HepG2 (cell line): ENCODE results near the gene MYL6B. TPM values are rescaled to one million over a fixed set of nuclear protein-coding genes. Genes with fewer than 3 reads are reported as not detected.
A peak's percentile ranks its signal among the peaks of the same experiment; 100 is the strongest.

Source experiments
- BCL6 ChIP-seq: IDR thresholded peaks from 2 replicates; pipeline ENCODE4 v1.6.1; 2016; ENCODE audit warnings: missing genetic modification reagents, missing compliant biosample characterization
- CHD2 ChIP-seq: IDR thresholded peaks from 2 replicates; pipeline ENCODE4 v1.6.1; 2011; ENCODE audit warnings: low read depth, low read length, improper control_type of control experiment
- GABPB1 ChIP-seq: IDR thresholded peaks from 2 replicates; pipeline ENCODE4 v1.6.1; 2016; ENCODE audit warnings: mild to moderate bottlenecking, missing genetic modification reagents, moderate library complexity, missing compliant biosample characterization
- HNRNPLL ChIP-seq: fragments of 200-400 bp; formaldehyde crosslinking; IDR thresholded peaks from 2 replicates; pipeline ENCODE4 v1.6.1; 2017; ENCODE audit warnings: mild to moderate bottlenecking, low read depth, low read length; ENCODE audit not compliant: poor library complexity, severe bottlenecking
- KDM2A ChIP-seq: sonication (generic); formaldehyde crosslinking; IDR thresholded peaks from 2 replicates; pipeline ENCODE4 v1.4.0; 2020; ENCODE audit warnings: low read depth, missing genetic modification reagents, borderline replicate concordance
- MXD1 ChIP-seq: sonication (generic); formaldehyde crosslinking; IDR thresholded peaks from 2 replicates; pipeline ENCODE4 v1.4.0; 2020; ENCODE audit warnings: mild to moderate bottlenecking, missing genetic modification reagents
- NFE2 ChIP-seq: sonication (generic); formaldehyde crosslinking; IDR thresholded peaks from 2 replicates; pipeline ENCODE4 v1.4.0; 2020; ENCODE audit warnings: missing genetic modification reagents
- RFX3 ChIP-seq: IDR thresholded peaks from 2 replicates; pipeline ENCODE4 v1.6.1; 2016; ENCODE audit warnings: missing biosample characterization, missing genetic modification reagents
- SNAI1 ChIP-seq: sonication (generic); formaldehyde crosslinking; IDR thresholded peaks from 2 replicates; pipeline ENCODE4 v1.5.0; 2020; ENCODE audit warnings: mild to moderate bottlenecking, missing genetic modification reagents, borderline replicate concordance
- SNAPC4 ChIP-seq: sonication (generic); formaldehyde crosslinking; IDR thresholded peaks from 2 replicates; pipeline ENCODE4 v1.4.0; 2020; ENCODE audit warnings: mild to moderate bottlenecking, missing genetic modification reagents
- SOX6 ChIP-seq, 2 experiments: fragments of 450-650 bp in 1 of 2; sonication (generic) in 1 of 2; formaldehyde crosslinking in 1 of 2; IDR thresholded peaks; 2 replicates each; pipeline versions ENCODE4 v1.4.0 to v1.6.1; 2017 to 2020; ENCODE audit warnings: antibody characterized with exemption in 1 of 2, mild to moderate bottlenecking in 1 of 2, missing genetic modification reagents in 1 of 2
- UBTF ChIP-seq: sonication (generic); formaldehyde crosslinking; IDR thresholded peaks from 2 replicates; pipeline ENCODE4 v1.4.0; 2020; ENCODE audit warnings: mild to moderate bottlenecking, missing genetic modification reagents
- ZBTB33 ChIP-seq: sonication (generic); formaldehyde crosslinking; IDR thresholded peaks from 2 replicates; pipeline ENCODE4 v1.4.0; 2020; ENCODE audit warnings: missing genetic modification reagents
- ZMYM2 ChIP-seq: sonication (generic); formaldehyde crosslinking; IDR thresholded peaks from 2 replicates; pipeline ENCODE4 v1.8.0; 2022; ENCODE audit warnings: mild to moderate bottlenecking, missing genetic modification reagents
- ZNF331 ChIP-seq: sonication (generic); formaldehyde crosslinking; IDR thresholded peaks from 2 replicates; pipeline ENCODE4 v1.4.0; 2020; ENCODE audit warnings: missing genetic modification reagents
- ZNF543 ChIP-seq: sonication (generic); formaldehyde crosslinking; IDR thresholded peaks from 2 replicates; pipeline ENCODE4 v1.4.0; 2020; ENCODE audit warnings: mild to moderate bottlenecking, missing genetic modification reagents
- ZNF562 ChIP-seq: sonication (generic); formaldehyde crosslinking; IDR thresholded peaks from 2 replicates; pipeline ENCODE4 v1.8.0; 2022; ENCODE audit warnings: missing genetic modification reagents, borderline replicate concordance
- ZNF598 ChIP-seq: sonication (generic); formaldehyde crosslinking; IDR thresholded peaks from 2 replicates; pipeline ENCODE4 v1.5.1; 2020; ENCODE audit warnings: mild to moderate bottlenecking, missing genetic modification reagents, borderline replicate concordance
- ZNF768 ChIP-seq: sonication (generic); formaldehyde crosslinking; IDR thresholded peaks from 2 replicates; pipeline ENCODE4 v1.4.0; 2020; ENCODE audit warnings: missing genetic modification reagents
- ZNF776 ChIP-seq: sonication (generic); formaldehyde crosslinking; IDR thresholded peaks from 2 replicates; pipeline ENCODE4 v1.4.0; 2020; ENCODE audit warnings: mild to moderate bottlenecking, missing genetic modification reagents
- polyA plus RNA-seq, 8 experiments: library from polyadenylated mRNA; depleted of rRNA in 3 of 8; stranded (reverse) in 7 of 8; unstranded in 1 of 8; fragments of >200 nt; fragmentation: Illumina TruSeq in 4 of 8; extraction: Trizol in 4 of 8; gene quantifications; 2 replicates each; pipeline versions ENCODE4 v1.2.1 to v1.2.3, GENCODE V29; 2011 to 2016; ENCODE audit warnings: low read depth in 4 of 8, missing spikeins in 1 of 8, mixed read lengths in 1 of 8; ENCODE audit not compliant: insufficient read depth in 1 of 8
- total RNA-seq, 5 experiments: library from RNA; depleted of rRNA; stranded (reverse); fragments of >200 nt; fragmentation: Illumina TruSeq; extraction: Trizol; gene quantifications; 2 replicates each; pipeline ENCODE4 v1.2.3, GENCODE V29; 2016; ENCODE audit warnings: low read depth in 1 of 5

MYL6B gene
- total and polyA plus RNA-seq, 2 of the 13 experiments (the other 11 are each of a cell fraction or from before 2014, with no cell fraction given): 75.7 to 88.7 TPM

- TF ChIP-seq ZNF768 (CRISPR knock-in tag) (peak; percentile 27; the same call in 1 of the 2 replicates), ZNF543 (CRISPR knock-in tag) (no peak), ZBTB33 (CRISPR knock-in tag) (no peak), UBTF (CRISPR knock-in tag) (peak; percentile 23; the same call in 1 of the 2 replicates), SNAPC4 (peak; percentile 27; the same call in 1 of the 2 replicates), ZNF598 (CRISPR knock-in tag) (no peak), ZNF331 (peak; percentile 78; the same call in 1 of the 2 replicates), ZMYM2 (no peak), NFE2 (CRISPR knock-in tag) (no peak), BCL6 (0 out of 2 replicates have a peak, but pooled peaks have one; percentile 25), MXD1 (CRISPR knock-in tag) (no peak; the same call in 1 of the 2 replicates), SOX6 (IDR thresholded peaks at IDR 0.05) (no peak), SOX6 (CRISPR knock-in tag; IDR thresholded peaks at IDR 0.05) (peak; percentile 59), ZNF562 (no peak), ZNF776 (CRISPR knock-in tag) (no peak), SNAI1 (no peak), HNRNPLL (peak; percentile 55), GABPB1 (CRISPR knock-in tag) (peak; percentile 95), RFX3 (no peak), CHD2 (peak; percentile 79), KDM2A (CRISPR knock-in tag) (peak; percentile 80)
Observed at GRCh38 chr12:56152132-56152755, at the start of gene MYL6B (continued).
